ENCODE data around the gene SLC2A4RG. TPM values are rescaled to one million over a fixed set of nuclear protein-coding genes. Genes with fewer than 3 reads are reported as not detected.

The SLC2A4RG gene
- total and polyA plus RNA-seq, 2 of the 13 experiments (the other 11 are each of a cell fraction or from before 2014, with no cell fraction given), result 91.4 to 95.9 TPM

- TF ChIP-seq TEF (CRISPR knock-in tag; IDR thresholded peaks at IDR 0.05) (peak; percentile 94), PAF1 (CRISPR knock-in tag; IDR thresholded peaks at IDR 0.05) (no peak), MBD4 (IDR thresholded peaks at IDR 0.05; ENCODE audit: borderline replicate concordance, low read length) (no peak), AKAP8 (CRISPR knock-in tag; IDR thresholded peaks at IDR 0.05) (peak; percentile 97), RXRB (CRISPR knock-in tag; IDR thresholded peaks at IDR 0.05; ENCODE audit: borderline replicate concordance) (peak; percentile 95)
- TF ChIP-seq, protein P1, sequence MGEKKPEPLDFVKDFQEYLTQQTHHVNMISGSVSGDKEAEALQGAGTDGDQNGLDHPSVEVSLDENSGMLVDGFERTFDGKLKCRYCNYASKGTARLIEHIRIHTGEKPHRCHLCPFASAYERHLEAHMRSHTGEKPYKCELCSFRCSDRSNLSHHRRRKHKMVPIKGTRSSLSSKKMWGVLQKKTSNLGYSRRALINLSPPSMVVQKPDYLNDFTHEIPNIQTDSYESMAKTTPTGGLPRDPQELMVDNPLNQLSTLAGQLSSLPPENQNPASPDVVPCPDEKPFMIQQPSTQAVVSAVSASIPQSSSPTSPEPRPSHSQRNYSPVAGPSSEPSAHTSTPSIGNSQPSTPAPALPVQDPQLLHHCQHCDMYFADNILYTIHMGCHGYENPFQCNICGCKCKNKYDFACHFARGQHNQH (CRISPR knock-in tag; IDR thresholded peaks at IDR 0.05), result peak; percentile 90; the same call in 1 of the 2 replicates
Observed at GRCh38 chr20:63740627-63741353, 1.2 kb downstream of the SLC2A4RG start (continued).

DNA sequence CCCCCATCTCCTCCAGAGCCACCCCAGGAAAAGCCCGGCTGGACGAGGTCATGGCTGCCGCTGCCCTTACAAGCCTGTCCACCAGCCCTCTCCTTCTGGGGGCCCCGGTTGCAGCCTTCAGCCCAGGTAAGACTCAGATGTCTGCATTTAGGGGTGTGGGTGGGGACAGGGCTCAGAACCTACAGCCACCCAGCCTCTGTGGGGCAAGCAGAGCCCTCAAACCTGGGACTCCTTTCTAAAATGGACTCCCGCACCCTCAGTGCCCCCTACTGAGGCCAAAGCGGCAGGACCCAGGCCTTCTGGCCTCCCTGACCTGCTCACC, 1.7 kb downstream of the SLC2A4RG start:
- POLR2A ChIA-PET, result interaction anchor here (0.7 to 2.4 kb wide), 29 partner anchors 9 to 321 kb away, joined by 3 to 41 read pairs (median 6); partner anchors contain the start of genes ARFRP1, DNAJC5, GMEB2 and PRPF6
- Histone ChIP-seq H3K9me3 (ENCODE audit: low read length) (no peaks in the 10 kb centered on the region), H3K27ac (ENCODE audit: extremely low read length, insufficient read depth, low read length) (peak overlapping the region; percentile 92), H3K4me1 (ENCODE audit: insufficient read depth, low read length) (peaks cover 64% of the 10 kb centered on the region), H3K9ac (ENCODE audit: insufficient read depth, low read depth, low read length) (peak overlapping the region; percentile 84), H3K4me3 (replicated peaks in 1 of 3; ENCODE audit: insufficient read depth in 1 of 3, low read depth in 2 of 3, low read length in 3 of 3) (peak overlapping the region; percentile 61 to 84 (median 83)), H2AFZ (ENCODE audit: low read length) (no peak overlapping the region), H3K27me3 (ENCODE audit: control insufficient read depth in 1 of 2, insufficient read depth in 2 of 2, low read length in 2 of 2) (no peaks in the 10 kb centered on the region), H4K20me1 (ENCODE audit: insufficient read depth, low read length) (no peaks in the 10 kb centered on the region), H3K36me3 (replicated peaks in 1 of 2; ENCODE audit: control insufficient read depth in 1 of 2, insufficient read depth in 2 of 2, low read length in 2 of 2) (peaks cover 21 to 27% of the 10 kb centered on the region in 2 experiments), H3K79me2 (ENCODE audit: insufficient read depth, low read length) (peaks cover 23% of the 10 kb centered on the region), H3K4me2 (ENCODE audit: low read depth, low read length) (peak overlapping the region; percentile 95)
- TSS peak; percentile 2 for BruUV-seq (replicated peaks)
- no peak for FAIRE-seq
- intact Hi-C loops (cut with micrococcal nuclease; ENCODE audit: unreplicated experiment), result loop anchor here (2.0 to 10.0 kb wide), 3 partner anchors 35 to 123 kb away; partner anchors contain the start of genes ABHD16B, ARFRP1 and TPD52L2
- ATAC-seq, result no peak
- CTCF ChIA-PET (ENCODE audit: low intra/inter-chr PET ratio, low total read pairs), result interaction anchor here (1.0 kb wide), 1 partner anchor 35 kb away, joined by 4 read pairs; no protein-coding TSS in a partner anchor
- 17% methylated on average over 6 of the region's 6 CpGs for WGBS (ENCODE audit: low lambda C conversion rate)
- no peak for DNase-seq (ENCODE audit: low spot score)
- in situ Hi-C loops (cut with HindIII; ENCODE audit: extremely low pct_ligation_motif_present, low pct_unique_long_range_greater_than_20kb), result loop anchor here (5.0 kb wide), 1 partner anchor 34 kb away; the partner anchor contains the start of genes ARFRP1 and ZGPAT
- TF ChIP-seq ZNF605 (CRISPR knock-in tag; IDR thresholded peaks at IDR 0.05) (peak; percentile 10; the same call in 1 of the 2 replicates), NRL (CRISPR knock-in tag; IDR thresholded peaks at IDR 0.05; ENCODE audit: borderline replicate concordance) (0 out of 2 replicates have a peak, but pooled peaks have one; percentile 1), YY1 (IDR thresholded peaks at IDR 0.05; ENCODE audit: insufficient read depth, insufficient replicate concordance, low read depth, low read length) (peak; percentile 52), ZSCAN21 (CRISPR knock-in tag; IDR thresholded peaks at IDR 0.05; ENCODE audit: borderline replicate concordance) (peak; percentile 10; the same call in 1 of the 2 replicates), ZNF816 (CRISPR knock-in tag; IDR thresholded peaks at IDR 0.05; ENCODE audit: borderline replicate concordance) (peak; percentile 9; the same call in 1 of the 2 replicates), CTCF (CRISPR knock-in tag; IDR thresholded peaks at IDR 0.05) (peak; percentile 42; the same call in 1 of the 2 replicates), FOXC1 (CRISPR knock-in tag; IDR thresholded peaks at IDR 0.05; ENCODE audit: borderline replicate concordance) (peak; percentile 53; the same call in 1 of the 2 replicates), ZNF30 (CRISPR knock-in tag; IDR thresholded peaks at IDR 0.05) (no peak; the same call in 1 of the 2 replicates), ZNF770 (CRISPR knock-in tag; IDR thresholded peaks at IDR 0.05) (0 out of 2 replicates have a peak, but pooled peaks have one; percentile 3)

Measured in HepG2 (cell line).